Small intestine (tissue), 16 donors: Measurements from ENCODE around the gene PLAAT4. TPM values are rescaled to one million over a fixed set of nuclear protein-coding genes. Genes with fewer than 3 reads are reported as not detected.

Experiments used
- DNase-seq, 2 donors: peaks; one replicate each; pipeline versions ENCODE4 v3.0.0 to v3.0.0-alpha.2; 2013
- FAIRE-seq: peaks from 2 replicates; lab custom pipeline; 2012; peaks lifted over from hg19 to GRCh38; lab: Jason Lieb, UNC
- H3K27ac ChIP-seq, 3 donors: one replicate each; pipeline ENCODE4 v1.5.1; 2013; ENCODE audit warnings: low read length in 2 of 3, mild to moderate bottlenecking in 2 of 3, control low read depth in 1 of 3, inconsistent platforms in 1 of 3, low read depth in 1 of 3, moderate library complexity in 1 of 3
- H3K27me3 ChIP-seq, 3 donors: one replicate each; pipeline ENCODE4 v1.6.1; 2013; ENCODE audit warnings: low read length in 3 of 3, inconsistent platforms in 1 of 3; ENCODE audit not compliant: control insufficient read depth in 3 of 3, insufficient read depth in 3 of 3
- H3K36me3 ChIP-seq, 3 donors: one replicate each; pipeline ENCODE4 v1.6.1; 2013; ENCODE audit warnings: low read length in 3 of 3, inconsistent platforms in 1 of 3, low read depth in 1 of 3, mild to moderate bottlenecking in 1 of 3, moderate library complexity in 1 of 3; ENCODE audit not compliant: control insufficient read depth in 3 of 3, insufficient read depth in 2 of 3
- H3K4me1 ChIP-seq, 3 donors: one replicate each; pipeline ENCODE4 v1.6.1; 2013; ENCODE audit warnings: low read length in 2 of 3, inconsistent platforms in 1 of 3, low read depth in 1 of 3, mild to moderate bottlenecking in 1 of 3, moderate library complexity in 1 of 3; ENCODE audit not compliant: control insufficient read depth in 3 of 3, insufficient read depth in 2 of 3
- H3K4me3 ChIP-seq, 3 donors: one replicate each; pipeline ENCODE4 v1.5.1; 2013; ENCODE audit warnings: low read length in 3 of 3, control low read depth in 1 of 3, inconsistent platforms in 1 of 3, low read depth in 1 of 3, mild to moderate bottlenecking in 1 of 3, moderate library complexity in 1 of 3
- H3K9me3 ChIP-seq, 2 donors: one replicate each; pipeline ENCODE4 v1.6.1; 2013; ENCODE audit warnings: low read depth in 1 of 2, low read length in 1 of 2; ENCODE audit not compliant: control insufficient read depth in 2 of 2, insufficient read depth in 1 of 2
- WGBS, 3 donors: extraction: QIAGEN DNeasy Blood & Tissue Kit; methylation state at CpG; one replicate each; pipeline ENCODE4 v1.1.7; 2013; 5-methylcytosine and 5-hydroxymethylcytosine counted together
- long read RNA-seq, 10 donors: transcript quantifications; one replicate each; lab custom pipeline, GENCODE V29; 2026
- polyA plus RNA-seq, 4 donors: library from polyadenylated mRNA; stranded (reverse) in 3 of 4; unstranded in 1 of 4; fragments of 200-250 nt in 3 of 4; fragments of 120-200 nt in 1 of 4; gene quantifications; one replicate each; pipeline versions ENCODE4 v1.2.1 to v1.2.3, GENCODE V29; 2013
- donor health status: healthy with polysubstance abuse.
- donor health status: control.
- donor health status: control.
- donor health status: Bipolar disorder and iron deficiency.
- donor health status: healthy.

Gene PLAAT4
- polyA plus RNA-seq, result 100 to 1,000 TPM in 2 of 4 donors, 10 to 100 TPM in 2; 10.8 to 360 (median 165) TPM
- long read RNA-seq, donor 1, transcript RARRES3-201 (4 exons, 749 nt), result major isoform, 20 of 20 reads
- long read RNA-seq, donor 1, partial matches to known transcripts, result 0 of 20 reads
- long read RNA-seq, donor 1, other reads (novel, unspliced or antisense), result 0 of 20 reads
- long read RNA-seq, donor 2, partial matches to known transcripts, result 0 of 2 reads
- long read RNA-seq, donor 2, other reads (novel, unspliced or antisense), result 0 of 2 reads
- long read RNA-seq, donor 3, transcript RARRES3-201 (4 exons, 749 nt), result major isoform, 15 of 15 reads
- long read RNA-seq, donor 3, partial matches to known transcripts, result 0 of 15 reads
- long read RNA-seq, donor 3, other reads (novel, unspliced or antisense), result 0 of 15 reads
- long read RNA-seq, donor 4, result 0 reads
- long read RNA-seq, donor 5, partial matches to known transcripts, result 0 of 1 reads
- long read RNA-seq, donor 5, other reads (novel, unspliced or antisense), result 0 of 1 reads
- long read RNA-seq, donor 6, transcript RARRES3-201 (4 exons, 749 nt), result major isoform, 9 of 10 reads
- long read RNA-seq, donor 6, partial matches to known transcripts, result 0 of 10 reads
- long read RNA-seq, donor 6, other reads (novel, unspliced or antisense), result 0 of 10 reads
- long read RNA-seq, donor 7, result 0 reads
- long read RNA-seq, donor 8, result 0 reads
- long read RNA-seq, donor 9, partial matches to known transcripts, result 0 of 2 reads
- long read RNA-seq, donor 9, other reads (novel, unspliced or antisense), result 0 of 2 reads
- long read RNA-seq, donor 10, transcript RARRES3-201 (4 exons, 749 nt), result major isoform, 13 of 30 reads
- long read RNA-seq, donor 10, partial matches to known transcripts, result 5 of 30 reads
- long read RNA-seq, donor 10, other reads (novel, unspliced or antisense), result 12 of 30 reads

- no peak for FAIRE-seq
- Histone ChIP-seq H3K27ac (peak within 1 kb of the TSS; percentile 67 to 97 (median 83)), H3K36me3 (peaks cover 0 to 2% (median 0%) of the 10 kb centered on the region in 3 donors), H3K27me3 (no peaks in the 10 kb centered on the region), H3K9me3 (no peaks in the 10 kb centered on the region), H3K4me1 (peaks cover 6 to 19% (median 16%) of the 10 kb centered on the region in 3 donors), H3K4me3 (peak within 1 kb of the TSS; percentile 28 to 76 (median 67))
- WGBS, 3 donors, result 1 to 9% (median 7%) methylated on average over 10 of the region's 10 CpGs
- DNase-seq, result peak; percentile 72 to 82
These were observed at the start of gene PLAAT4 for GRCh38 chr11:63536669-63537292. TSS of gene PLAAT4 (plus strand) at chr11:63536808. CDS start at chr11:63536869, 61 bp downstream.

GRCh38 chr11:63488789-63489188 lies 47.8 kb upstream of the PLAAT4 start:
- no peak for FAIRE-seq
- peaks cover 0 to 16% (median 2%) of the 10 kb centered on the region in 3 donors for H3K27me3 ChIP-seq
- no peak for DNase-seq
- no peak overlapping the region for H3K4me3 ChIP-seq
- H3K36me3 ChIP-seq, result no peaks in the 10 kb centered on the region
- WGBS, 3 donors, result 54 to 73% (median 64%) methylated on average over 1 of the region's 1 CpG
- peaks cover 2 to 5% (median 2%) of the 10 kb centered on the region in 3 donors for H3K4me1 ChIP-seq
- no peaks in the 10 kb centered on the region for H3K9me3 ChIP-seq
- no peak overlapping the region for H3K27ac ChIP-seq

DNA sequence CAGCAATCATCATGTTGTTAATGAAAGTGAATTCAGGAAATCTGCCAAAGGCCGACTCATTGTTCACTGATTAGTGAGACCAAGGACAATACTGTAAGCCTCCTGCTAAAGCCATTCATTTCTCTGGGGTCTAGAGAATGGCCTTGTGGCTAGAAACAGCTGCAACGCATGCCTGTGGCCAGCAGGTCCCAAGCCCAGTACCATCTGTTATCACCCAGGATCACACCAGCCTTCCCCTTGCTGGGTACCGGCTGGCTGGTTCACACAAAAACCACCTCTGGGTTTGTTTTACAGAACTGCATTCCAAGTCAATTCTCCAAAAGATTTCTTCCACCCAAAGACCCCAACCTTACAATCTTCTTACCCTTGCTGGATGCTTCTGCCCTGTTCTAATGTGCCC lies 46.7 kb upstream of the PLAAT4 start:
- no peaks in the 10 kb centered on the region for H3K9me3 ChIP-seq
- 49 to 58% (median 52%) methylated on average over 3 of the region's 3 CpGs for WGBS, 3 donors
- H3K27ac ChIP-seq, result no peak overlapping the region
- FAIRE-seq (no peak), DNase-seq (no peak)
- peaks cover 0 to 16% (median 2%) of the 10 kb centered on the region in 3 donors for H3K27me3 ChIP-seq
- H3K4me3 ChIP-seq, result no peak overlapping the region
- H3K4me1 ChIP-seq, result peaks cover 2 to 5% (median 2%) of the 10 kb centered on the region in 3 donors
- no peaks in the 10 kb centered on the region for H3K36me3 ChIP-seq

DNA sequence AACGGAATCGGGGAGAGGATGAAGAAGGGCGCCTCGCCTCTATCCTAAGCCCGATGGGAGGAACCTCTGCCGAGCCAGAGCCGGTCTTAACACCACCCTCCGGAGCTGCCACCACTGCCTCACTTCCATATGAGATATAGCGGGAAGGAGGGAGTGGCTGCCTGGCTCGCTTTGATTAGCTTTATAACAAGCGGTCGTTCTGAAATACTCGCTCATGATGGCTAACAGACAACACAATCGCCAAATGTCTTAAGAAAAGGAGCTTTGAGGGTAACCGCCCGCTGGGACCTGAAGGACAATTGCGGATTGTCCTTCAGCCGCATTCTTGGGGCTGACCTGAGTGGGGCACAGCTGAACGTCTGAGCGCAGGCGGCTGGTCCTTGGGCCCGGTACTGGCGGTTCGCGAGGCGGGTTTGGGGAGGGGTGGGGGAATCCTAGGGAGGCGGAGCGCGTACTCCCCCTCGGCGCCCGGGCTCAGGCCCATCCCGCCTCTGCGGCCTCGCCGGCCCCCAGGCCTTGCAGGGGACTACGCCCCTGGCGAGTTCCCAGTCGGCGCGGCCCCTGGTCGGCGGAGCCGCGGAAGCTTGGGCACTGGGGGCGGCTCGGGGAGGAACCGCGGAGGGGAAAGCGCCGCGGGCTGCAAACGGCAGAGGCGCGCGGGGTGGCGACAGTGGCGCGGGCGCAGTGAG lies 45.9 kb upstream of the PLAAT4 start, which contains the start of gene PLAAT5:
Gene PLAAT5 (minus strand): TSS at position 617 of the 689 bp plus-strand sequence. CDS start 133 bp downstream, at position 484.
- Histone ChIP-seq H3K4me1 (peaks cover 2 to 5% (median 2%) of the 10 kb centered on the region in 3 donors), H3K27ac (peak within 1 kb of the TSS in 1 of 3 donors; percentile 58), H3K4me3 (peak within 1 kb of the TSS in 2 of 3 donors; percentile 46 to 48), H3K36me3 (no peaks in the 10 kb centered on the region), H3K27me3 (peaks cover 0 to 19% (median 2%) of the 10 kb centered on the region in 3 donors), H3K9me3 (no peaks in the 10 kb centered on the region)
- FAIRE-seq (no peak), DNase-seq (peak in 1 of 2 donors; percentile 42)
- WGBS, 3 donors, result 6 to 8% (median 7%) methylated on average over 60 of the region's 60 CpGs

GRCh38 chr11:63491240-63491587 lies 45.4 kb upstream of the PLAAT4 start:
- Histone ChIP-seq H3K36me3 (no peaks in the 10 kb centered on the region), H3K9me3 (no peaks in the 10 kb centered on the region), H3K4me1 (peaks cover 2 to 5% (median 2%) of the 10 kb centered on the region in 3 donors), H3K4me3 (peak overlapping the region in 2 of 3 donors; percentile 46 to 48), H3K27me3 (peaks cover 0 to 19% (median 2%) of the 10 kb centered on the region in 3 donors), H3K27ac (peak overlapping the region in 1 of 3 donors; percentile 58)
- FAIRE-seq, result no peak
- DNase-seq, result no peak
- WGBS, 3 donors, result 2 to 3% (median 3%) methylated on average over 13 of the region's 13 CpGs

DNA sequence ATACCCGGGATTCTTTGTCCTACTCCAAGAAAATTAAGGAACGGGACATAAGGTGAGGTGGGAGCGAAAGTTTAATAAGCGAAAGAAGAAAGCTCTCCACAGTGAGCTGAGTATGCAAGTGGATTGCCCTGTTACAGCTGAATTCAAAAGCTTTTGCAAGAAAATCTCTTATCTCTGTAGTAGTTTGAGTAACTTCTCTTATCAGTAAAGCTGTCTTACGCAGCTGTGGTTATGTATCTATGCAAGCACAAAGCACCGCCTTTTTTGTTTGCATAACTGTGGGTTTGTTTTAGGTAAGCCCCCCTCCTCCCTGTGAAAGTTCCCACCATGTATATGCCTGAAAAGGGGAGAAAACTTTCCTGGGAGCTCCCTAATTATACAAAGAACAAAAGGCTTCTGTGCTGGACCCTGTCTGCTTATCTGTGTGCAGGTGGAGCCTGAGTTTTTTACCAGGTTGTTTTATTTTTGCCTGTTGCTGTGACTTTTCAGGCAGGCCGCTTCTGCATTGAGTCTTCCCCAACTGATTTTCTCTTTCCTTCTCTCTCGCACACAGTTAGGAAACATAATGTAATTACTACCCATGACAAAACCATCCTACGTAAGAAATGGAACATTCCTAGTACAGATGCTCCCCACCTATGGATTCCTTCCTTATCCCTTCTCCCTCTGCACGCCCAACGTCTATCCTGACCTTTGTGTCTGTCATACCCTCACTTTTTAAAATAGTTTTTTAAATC lies 44.8 kb upstream of the PLAAT4 start:
- DNase-seq, result peak in 1 of 2 donors; percentile 51
- peaks cover 0 to 19% (median 2%) of the 10 kb centered on the region in 3 donors for H3K27me3 ChIP-seq
- WGBS, 3 donors, result 16 to 42% (median 28%) methylated on average over 11 of the region's 11 CpGs
- H3K4me1 ChIP-seq, result peaks cover 2 to 5% (median 2%) of the 10 kb centered on the region in 3 donors
- peak overlapping the region in 1 of 3 donors; percentile 46 for H3K4me3 ChIP-seq
- no peaks in the 10 kb centered on the region for H3K9me3 ChIP-seq
- no peak overlapping the region for H3K27ac ChIP-seq
- FAIRE-seq, result no peak
- H3K36me3 ChIP-seq, result no peaks in the 10 kb centered on the region

GRCh38 chr11:63492441-63492840 lies 44.2 kb upstream of the PLAAT4 start:
- Histone ChIP-seq H3K36me3 (no peaks in the 10 kb centered on the region), H3K4me1 (peaks cover 2 to 5% (median 2%) of the 10 kb centered on the region in 3 donors), H3K27me3 (peaks cover 0 to 19% (median 2%) of the 10 kb centered on the region in 3 donors), H3K4me3 (no peak overlapping the region), H3K9me3 (no peaks in the 10 kb centered on the region), H3K27ac (no peak overlapping the region)
- WGBS, 3 donors, result 97 to 100% (median 98%) methylated on average over 1 of the region's 1 CpG
- DNase-seq, result no peak
- FAIRE-seq, result no peak
